HCT116 (cell line): ENCODE measurements around the gene HELZ2. TPM values are rescaled to one million over a fixed set of nuclear protein-coding genes. Genes with fewer than 3 reads are reported as not detected.

Experiments
- ATAC-seq: fragments of 200-7000 bp; cut with Tn5 transposase; 2 replicates; pipeline ENCODE4 v1.9.1; 2020; ENCODE audit warnings: mild to moderate bottlenecking, moderate library complexity
- BruUV-seq: library from RNA; stranded (reverse); fragments of 400-500 nt; replicated peaks from 2 replicates; lab custom pipeline; 2021; lab: Mats Ljungman, UMichigan
- CTCF ChIA-PET: fragments of 300-600 bp; sonication (Branson Sonifier 250); formaldehyde crosslinking; loops from one replicate; lab custom pipeline; 2021; ENCODE audit warnings: antibody characterized with exemption; lab: Charles Lee
- POLR2A ChIA-PET: fragments of 300-600, 350-600 bp; sonication (Branson Sonifier 250); formaldehyde crosslinking; loops from one replicate; lab custom pipeline; 2021; ENCODE audit warnings: antibody characterized with exemption; lab: Charles Lee
- RAD21 ChIA-PET, 2 experiments: fragments of 300-600 bp; sonication (Branson Sonifier 250); formaldehyde crosslinking; loops; one replicate each; lab custom pipeline; 2023; ENCODE audit warnings: low total read pairs in 2 of 2; ENCODE audit not compliant: uncharacterized antibody in 2 of 2, unreplicated experiment in 2 of 2, low non-redundant PET in 1 of 2; lab: Charles Lee
- DNase-seq: peaks from one replicate; pipeline ENCODE4 v3.0.0-alpha.2; 2010; ENCODE audit warnings: low read depth, low spot score
- H2AFZ ChIP-seq: fragments of 200-600 bp; shearing (Covaris generic), sonication (generic); 2 replicates; pipeline ENCODE4 v1.6.1; 2017; ENCODE audit warnings: low read depth, mixed run types, mixed read lengths, antibody characterized with exemption, low read length; ENCODE audit not compliant: poor library complexity, severe bottlenecking
- H3K27ac ChIP-seq: 2 replicates; pipeline ENCODE4 v1.5.1; 2012; ENCODE audit warnings: low read depth, low read length
- H3K27me3 ChIP-seq: fragments of 200-600 bp; sonication (generic); 2 replicates; pipeline ENCODE4 v1.6.1; 2016; ENCODE audit warnings: mixed run types, low read length, mixed read lengths; ENCODE audit not compliant: insufficient read depth
- H3K36me3 ChIP-seq, 2 experiments: fragments of 200-500 bp in 1 of 2; fragments of 200-600 bp in 1 of 2; sonication (Bioruptor generic) in 1 of 2; sonication (generic) in 1 of 2; 2 replicates each; pipeline versions ENCODE4 v1.5.1 to v1.6.1; 2014 to 2016; ENCODE audit warnings: low read length in 2 of 2, inconsistent platforms in 1 of 2, mixed read lengths in 1 of 2, mixed run types in 1 of 2; ENCODE audit not compliant: insufficient read depth in 2 of 2, control insufficient read depth in 1 of 2
- H3K4me1 ChIP-seq, 2 experiments: fragments of 200-600 bp in 1 of 2; sonication (generic) in 1 of 2; 2 replicates each; pipeline versions ENCODE4 v1.5.1 to v1.6.1; 2012 to 2017; ENCODE audit warnings: low read length in 2 of 2, inconsistent platforms in 1 of 2, mild to moderate bottlenecking in 1 of 2, mixed read lengths in 1 of 2, mixed run types in 1 of 2, moderate library complexity in 1 of 2; ENCODE audit not compliant: insufficient read depth in 2 of 2, control insufficient read depth in 1 of 2
- H3K4me2 ChIP-seq: fragments of 200-600 bp; sonication (generic); 2 replicates; pipeline ENCODE4 v1.6.1; 2017; ENCODE audit warnings: mixed run types, low read length, mixed read lengths
- H3K4me3 ChIP-seq, 2 experiments: fragments of 200-600 bp in 1 of 2; sonication (generic) in 1 of 2; replicated peaks in 1 of 2; 2 replicates each; pipeline ENCODE4 v1.5.1; 2011 to 2016; ENCODE audit warnings: low read length in 2 of 2, control low read depth in 1 of 2, low read depth in 1 of 2, mild to moderate bottlenecking in 1 of 2, mixed read lengths in 1 of 2, mixed run types in 1 of 2
- H3K79me2 ChIP-seq: fragments of 200-600 bp; sonication (generic); 2 replicates; pipeline ENCODE4 v1.6.1; 2017; ENCODE audit warnings: mild to moderate bottlenecking, mixed run types, low read length, moderate library complexity, mixed read lengths; ENCODE audit not compliant: insufficient read depth
- H3K9ac ChIP-seq: fragments of 200-600 bp; sonication (generic); 2 replicates; pipeline ENCODE4 v1.6.1; 2016; ENCODE audit warnings: low read length, mixed read lengths
- H3K9me2 ChIP-seq: fragments of 200-600 bp; sonication (generic), shearing (Covaris generic); 2 replicates; pipeline ENCODE4 v1.6.1; 2017; ENCODE audit warnings: mixed run types, mild to moderate bottlenecking, moderate library complexity; ENCODE audit not compliant: insufficient read depth
- H3K9me3 ChIP-seq, 2 experiments: fragments of 200-500 bp in 1 of 2; fragments of 200-600 bp in 1 of 2; sonication (Bioruptor generic) in 1 of 2; sonication (generic) in 1 of 2; 2 replicates each; pipeline ENCODE4 v1.6.1; 2014 to 2017; ENCODE audit warnings: low read length in 2 of 2, mixed read lengths in 2 of 2, inconsistent platforms in 1 of 2, low read depth in 1 of 2, mild to moderate bottlenecking in 1 of 2, mixed run types in 1 of 2, moderate library complexity in 1 of 2; ENCODE audit not compliant: control insufficient read depth in 1 of 2, insufficient read depth in 1 of 2
- H4K20me1 ChIP-seq: fragments of 200-600 bp; sonication (generic), shearing (Covaris generic); 2 replicates; pipeline ENCODE4 v1.6.1; 2017; ENCODE audit warnings: mixed run types, mild to moderate bottlenecking, moderate library complexity; ENCODE audit not compliant: insufficient read depth
- CEBPB ChIP-seq: IDR thresholded peaks from 2 replicates; pipeline ENCODE4 v1.6.1; 2012; ENCODE audit warnings: low read depth
- CTCF ChIP-seq, 3 experiments: fragments of 200-600 bp in 1 of 3; sonication (generic) in 1 of 3; IDR thresholded peaks in 2 of 3; conservative IDR thresholded peaks in 1 of 3; 2 replicates each; pipeline ENCODE4 v1.5.1; 2012 to 2017; ENCODE audit warnings: low read depth in 2 of 3, low read length in 2 of 3, antibody characterized with exemption in 1 of 3, borderline replicate concordance in 1 of 3, control low read depth in 1 of 3, mild to moderate bottlenecking in 1 of 3, mixed read lengths in 1 of 3, mixed run types in 1 of 3, moderate library complexity in 1 of 3; ENCODE audit not compliant: insufficient read depth in 1 of 3
- ELF1 ChIP-seq: IDR thresholded peaks from 2 replicates; pipeline ENCODE4 v1.6.1; 2012; ENCODE audit warnings: low read depth, borderline replicate concordance
- EZH2phosphoT487 ChIP-seq: fragments of 200-600 bp; IDR thresholded peaks from 2 replicates; pipeline ENCODE4 v1.6.1; 2018; ENCODE audit warnings: antibody characterized with exemption, borderline replicate concordance
- FOSL1 ChIP-seq: IDR thresholded peaks from 2 replicates; pipeline ENCODE4 v1.6.1; 2012; ENCODE audit warnings: low read depth
- JUND ChIP-seq: IDR thresholded peaks from 2 replicates; pipeline ENCODE4 v1.6.1; 2012
- MAX ChIP-seq: IDR thresholded peaks from 2 replicates; pipeline ENCODE4 v1.6.1; 2012
- POLR2A ChIP-seq: IDR thresholded peaks from 2 replicates; pipeline ENCODE4 v1.7.0; 2011; ENCODE audit warnings: borderline replicate concordance; ENCODE audit not compliant: insufficient read depth, insufficient read length; ENCODE audit errors: extremely low read depth
- POLR2AphosphoS5 ChIP-seq: IDR thresholded peaks from 2 replicates; pipeline ENCODE4 v1.6.1; 2011; ENCODE audit warnings: mild to moderate bottlenecking, low read depth, low read length, moderate library complexity
- SP1 ChIP-seq: IDR thresholded peaks from 2 replicates; pipeline ENCODE4 v1.6.1; 2012; ENCODE audit warnings: low read depth
- SRF ChIP-seq: IDR thresholded peaks from 2 replicates; pipeline ENCODE4 v1.6.1; 2012; ENCODE audit warnings: low read depth
- TCF7L2 ChIP-seq: IDR thresholded peaks from 2 replicates; pipeline ENCODE4 v1.7.0; 2011; ENCODE audit warnings: borderline replicate concordance, inconsistent platforms; ENCODE audit not compliant: insufficient read depth, insufficient read length; ENCODE audit errors: extremely low read depth
- YY1 ChIP-seq: IDR thresholded peaks from 2 replicates; pipeline ENCODE4 v1.6.1; 2011; ENCODE audit warnings: low read length, low read depth, moderate library complexity, mild to moderate bottlenecking; ENCODE audit not compliant: insufficient replicate concordance; ENCODE audit errors: extremely low read depth
- intact Hi-C: fragments of 100-400 bp; cut with micrococcal nuclease; formaldehyde crosslinking; loops from 2 replicates; pipeline ENCODE4 v1.10.0; 2022
- total RNA-seq: library from RNA; stranded (reverse); gene quantifications from one replicate; pipeline ENCODE4 v1.2.1, GENCODE V29; 2021; ENCODE audit not compliant: unreplicated experiment

Gene HELZ2
- total RNA-seq, 1 experiment from 2014 or later = 44.0 TPM

GRCh38 chr20:63530788-63531160 lies 43.3 kb downstream of the HELZ2 start:
- intact Hi-C loops = loop anchor here (10.0 kb wide), 1 partner anchor 96 kb away; no protein-coding TSS in a partner anchor
- CTCF ChIA-PET = interaction anchor here (0.7 to 1.6 kb wide), 2 partner anchors 10 to 449 kb away, joined by 3 read pairs; no protein-coding TSS in a partner anchor
- ATAC-seq (no peak), DNase-seq (no peak)
- Histone ChIP-seq H3K27me3 (no peaks in the 10 kb centered on the region), H3K9me3 (no peaks in the 10 kb centered on the region), H2AFZ (no peak overlapping the region), H4K20me1 (no peaks in the 10 kb centered on the region), H3K36me3 (no peaks in the 10 kb centered on the region), H3K4me2 (no peak overlapping the region), H3K9ac (no peak overlapping the region), H3K27ac (no peak overlapping the region), H3K9me2 (no peaks in the 10 kb centered on the region), H3K4me3 (no peak overlapping the region), H3K4me1 (peaks cover 18 to 27% of the 10 kb centered on the region in 2 experiments), H3K79me2 (no peaks in the 10 kb centered on the region)
- RAD21 ChIA-PET = interaction anchor here in 1 of 2 experiments (0.6 kb wide), 1 partner anchor 11 kb away, joined by 3 read pairs; no protein-coding TSS in a partner anchor
- no peak for TF ChIP-seq SP1
- TF ChIP-seq CEBPB = no peak
- TF ChIP-seq MAX = no peak
- TF ChIP-seq POLR2AphosphoS5 = no peak
- no TSS peak for BruUV-seq
- POLR2A ChIA-PET = interaction anchor here (2.4 kb wide), 1 partner anchor 10 kb away, joined by 7 read pairs; the partner anchor contains the start of gene PPDPF

- H3K79me2 ChIP-seq = no peaks in the 10 kb centered on the region
- no peak overlapping the region for H2AFZ ChIP-seq
- no peak overlapping the region for H3K4me2 ChIP-seq
- ChIA-PET RAD21 (interaction anchor here in 1 of 2 experiments (0.6 kb wide), 1 partner anchor 10 kb away, joined by 3 read pairs; no protein-coding TSS in a partner anchor), CTCF (interaction anchor here (1.6 kb wide), 1 partner anchor 9 kb away, joined by 3 read pairs; no protein-coding TSS in a partner anchor), POLR2A (interaction anchor here (2.4 kb wide), 1 partner anchor 10 kb away, joined by 7 read pairs; the partner anchor contains the start of gene PPDPF)
- no TSS peak for BruUV-seq
- intact Hi-C loops = loop anchor here (10.0 kb wide), 1 partner anchor 95 kb away; no protein-coding TSS in a partner anchor
- DNase-seq (no peak), ATAC-seq (no peak)
- H3K9me2 ChIP-seq = no peaks in the 10 kb centered on the region
- no peaks in the 10 kb centered on the region for H4K20me1 ChIP-seq
- TF ChIP-seq ELF1 (no peak), FOSL1 (no peak), POLR2AphosphoS5 (no peak), CEBPB (no peak), EZH2phosphoT487 (no peak), JUND (no peak), TCF7L2 (no peak), YY1 (no peak), POLR2A (no peak), CTCF (IDR thresholded peaks at IDR 0.05 in 2 of 3, conservative IDR thresholded peaks at IDR 0.05 in 1 of 3; ENCODE audit: borderline replicate concordance in 1 of 3, insufficient read depth in 1 of 3, low read depth in 2 of 3, low read length in 2 of 3) (no peak), SRF (no peak)
- no peaks in the 10 kb centered on the region for H3K27me3 ChIP-seq
- H3K9ac ChIP-seq = no peak overlapping the region
- H3K9me3 ChIP-seq = no peaks in the 10 kb centered on the region
- H3K4me3 ChIP-seq = no peak overlapping the region
- no peak overlapping the region for H3K27ac ChIP-seq
- H3K4me1 ChIP-seq = peaks cover 18 to 26% of the 10 kb centered on the region in 2 experiments
- H3K36me3 ChIP-seq = no peaks in the 10 kb centered on the region
Observed at GRCh38 chr20:63529861-63530787, 43.9 kb downstream of the HELZ2 start.
